GM19099 (cell line): ENCODE data around the gene DEK.

ENCODE experiments used
- POLR2A ChIP-seq: IDR thresholded peaks from 3 replicates; pipeline ENCODE4 v1.6.1; 2011; ENCODE audit warnings: low read depth; ENCODE audit not compliant: insufficient read length; ENCODE audit errors: extremely low read depth

The DEK gene

GRCh38 chr6:18253635-18254034 is 10.7 kb downstream of the DEK start:
- no peak for TF ChIP-seq POLR2A

GRCh38 chr6:18249271-18249670 is 15.1 kb downstream of the DEK start:
- TF ChIP-seq POLR2A, result no peak

GRCh38 chr6:18248698-18249097 is 15.6 kb downstream of the DEK start:
- TF ChIP-seq POLR2A, result no peak

GRCh38 chr6:18247002-18247401 is 17.3 kb downstream of the DEK start:
- no peak for TF ChIP-seq POLR2A

- TF ChIP-seq POLR2A, result no peak
Measured at GRCh38 chr6:18246205-18246604, 18.1 kb downstream of the DEK start.

- TF ChIP-seq POLR2A, result no peak
Measured at GRCh38 chr6:18245642-18246041, 18.7 kb downstream of the DEK start.

GRCh38 chr6:18245079-18245478 is 19.3 kb downstream of the DEK start:
- TF ChIP-seq POLR2A, result no peak

- no peak for TF ChIP-seq POLR2A
Measured at GRCh38 chr6:18244251-18244650, 20.1 kb downstream of the DEK start.

- TF ChIP-seq POLR2A, result no peak
Measured at GRCh38 chr6:18243302-18243893, 20.9 kb downstream of the DEK start.

GRCh38 chr6:18242062-18242851 is 22.1 kb downstream of the DEK start:
- no peak for TF ChIP-seq POLR2A

GRCh38 chr6:18241208-18242038 is 22.9 kb downstream of the DEK start:
- no peak for TF ChIP-seq POLR2A

GRCh38 chr6:18240230-18240629 is 24.1 kb downstream of the DEK start:
- TF ChIP-seq POLR2A, result no peak

- TF ChIP-seq POLR2A, result no peak
Measured at GRCh38 chr6:18237167-18237566, 27.2 kb downstream of the DEK start.

- no peak for TF ChIP-seq POLR2A
Measured at GRCh38 chr6:18235524-18235923, 28.8 kb downstream of the DEK start.

GRCh38 chr6:18234564-18234963 is 29.8 kb downstream of the DEK start:
- no peak for TF ChIP-seq POLR2A

GRCh38 chr6:18221288-18221615 is 43.1 kb downstream of the DEK start:
- no peak for TF ChIP-seq POLR2A
